ENCODE measurements around the gene PPIB. TPM values are rescaled to one million over a fixed set of nuclear protein-coding genes. Genes with fewer than 3 reads are reported as not detected.

Gene PPIB
- total RNA-seq, 1 donor from 2014 or later = 425 TPM

DNA sequence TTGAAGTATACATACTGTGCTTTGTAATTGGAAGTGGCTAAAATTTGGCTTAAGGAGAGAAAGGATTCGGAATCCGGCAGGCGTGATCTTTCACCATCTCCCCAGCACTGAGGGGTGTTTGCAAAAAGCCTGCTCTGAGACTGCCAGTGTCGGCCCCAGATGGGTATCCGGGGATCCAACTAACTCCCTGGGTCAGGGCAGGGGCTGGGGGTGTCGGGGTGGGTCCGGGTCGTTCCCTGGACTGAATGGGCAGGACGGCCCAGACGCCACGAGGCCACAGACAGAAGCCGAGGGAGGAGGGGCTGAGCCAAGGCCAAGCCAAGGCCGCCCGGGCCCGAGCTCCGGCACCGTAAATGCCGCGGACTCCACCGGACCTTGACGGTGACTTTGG lies 349 bp downstream of the PPIB start:
- Mint-ChIP-seq H3K4me1 (peaks cover 26% of the 10 kb centered on the region), H3K27me3 (ENCODE audit: low read depth) (no peaks in the 10 kb centered on the region), H3K9me3 (no peaks in the 10 kb centered on the region), H3K27ac (peak overlapping the region; percentile 92), H3K36me3 (peaks cover 21% of the 10 kb centered on the region), H3K4me3 (peak overlapping the region; percentile 88)
- TF ChIP-seq, protein P1, sequence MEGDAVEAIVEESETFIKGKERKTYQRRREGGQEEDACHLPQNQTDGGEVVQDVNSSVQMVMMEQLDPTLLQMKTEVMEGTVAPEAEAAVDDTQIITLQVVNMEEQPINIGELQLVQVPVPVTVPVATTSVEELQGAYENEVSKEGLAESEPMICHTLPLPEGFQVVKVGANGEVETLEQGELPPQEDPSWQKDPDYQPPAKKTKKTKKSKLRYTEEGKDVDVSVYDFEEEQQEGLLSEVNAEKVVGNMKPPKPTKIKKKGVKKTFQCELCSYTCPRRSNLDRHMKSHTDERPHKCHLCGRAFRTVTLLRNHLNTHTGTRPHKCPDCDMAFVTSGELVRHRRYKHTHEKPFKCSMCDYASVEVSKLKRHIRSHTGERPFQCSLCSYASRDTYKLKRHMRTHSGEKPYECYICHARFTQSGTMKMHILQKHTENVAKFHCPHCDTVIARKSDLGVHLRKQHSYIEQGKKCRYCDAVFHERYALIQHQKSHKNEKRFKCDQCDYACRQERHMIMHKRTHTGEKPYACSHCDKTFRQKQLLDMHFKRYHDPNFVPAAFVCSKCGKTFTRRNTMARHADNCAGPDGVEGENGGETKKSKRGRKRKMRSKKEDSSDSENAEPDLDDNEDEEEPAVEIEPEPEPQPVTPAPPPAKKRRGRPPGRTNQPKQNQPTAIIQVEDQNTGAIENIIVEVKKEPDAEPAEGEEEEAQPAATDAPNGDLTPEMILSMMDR (IDR thresholded peaks at IDR 0.05; ENCODE audit: unreplicated experiment) = no peak
- DNase-seq (ENCODE audit: low spot score in 2 of 2, unreplicated experiment in 2 of 2) = no peak

GRCh38 chr15:64161688-64162477 lies 939 bp downstream of the PPIB start:
- TF ChIP-seq, protein P1 (IDR thresholded peaks at IDR 0.05; ENCODE audit: unreplicated experiment) = no peak
- H3K27me3 Mint-ChIP-seq (ENCODE audit: low read depth) = no peaks in the 10 kb centered on the region
- peak overlapping the region; percentile 87 for H3K27ac Mint-ChIP-seq
- no peaks in the 10 kb centered on the region for H3K9me3 Mint-ChIP-seq
- H3K36me3 Mint-ChIP-seq = peaks cover 26% of the 10 kb centered on the region
- peak overlapping the region; percentile 88 for H3K4me3 Mint-ChIP-seq
- DNase-seq (ENCODE audit: low spot score in 2 of 2, unreplicated experiment in 2 of 2) = no peak
- peaks cover 26% of the 10 kb centered on the region for H3K4me1 Mint-ChIP-seq

GRCh38 chr15:64158363-64159134 lies 4.3 kb downstream of the PPIB start:
- H3K36me3 Mint-ChIP-seq = peaks cover 33% of the 10 kb centered on the region
- TF ChIP-seq, protein P1 (IDR thresholded peaks at IDR 0.05; ENCODE audit: unreplicated experiment) = no peak
- H3K9me3 Mint-ChIP-seq = no peaks in the 10 kb centered on the region
- H3K27ac Mint-ChIP-seq = peak overlapping the region; percentile 10
- DNase-seq (ENCODE audit: low spot score in 2 of 2, unreplicated experiment in 2 of 2) = no peak
- peaks cover 22% of the 10 kb centered on the region for H3K4me1 Mint-ChIP-seq
- peaks cover under 1% of the 10 kb centered on the region for H3K27me3 Mint-ChIP-seq (ENCODE audit: low read depth)
- H3K4me3 Mint-ChIP-seq = no peak overlapping the region

DNA sequence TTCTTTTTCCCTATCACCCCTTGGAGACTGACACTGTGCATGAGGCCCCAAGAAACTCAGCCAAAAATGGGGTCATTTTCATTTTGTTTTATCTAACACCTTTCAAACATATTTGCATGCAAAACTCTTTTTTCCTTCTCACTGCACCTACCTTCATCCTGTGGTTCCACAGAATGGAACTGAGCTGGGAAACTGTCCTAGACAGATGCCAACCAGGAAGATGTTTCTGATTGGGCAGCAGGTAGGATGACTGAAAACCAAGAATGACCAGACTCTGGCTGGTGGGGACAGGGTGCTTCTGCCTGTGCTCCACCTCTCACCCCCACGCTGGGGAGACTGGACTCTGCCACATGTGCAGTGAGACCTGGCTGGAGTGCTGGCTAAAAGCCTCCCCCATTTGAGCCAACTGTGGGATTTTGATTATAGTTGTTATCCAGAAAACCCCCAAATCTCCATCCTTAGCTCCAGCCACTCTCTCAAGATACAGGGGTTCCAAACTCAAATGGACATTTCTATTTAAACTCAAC lies 5.2 kb downstream of the PPIB start:
- Mint-ChIP-seq H3K4me1 (peaks cover 23% of the 10 kb centered on the region), H3K27ac (no peak overlapping the region), H3K27me3 (ENCODE audit: low read depth) (peaks cover 9% of the 10 kb centered on the region), H3K36me3 (peaks cover 33% of the 10 kb centered on the region), H3K9me3 (no peaks in the 10 kb centered on the region), H3K4me3 (no peak overlapping the region)
- TF ChIP-seq, protein P1 (IDR thresholded peaks at IDR 0.05; ENCODE audit: unreplicated experiment) = no peak
- no peak for DNase-seq (ENCODE audit: low spot score in 2 of 2, unreplicated experiment in 2 of 2)

- Mint-ChIP-seq H3K27ac (no peak overlapping the region), H3K4me3 (no peak overlapping the region), H3K36me3 (peaks cover 33% of the 10 kb centered on the region), H3K27me3 (ENCODE audit: low read depth) (peaks cover 13% of the 10 kb centered on the region), H3K4me1 (peaks cover 21% of the 10 kb centered on the region), H3K9me3 (no peaks in the 10 kb centered on the region)
- no peak for DNase-seq (ENCODE audit: low spot score in 2 of 2, unreplicated experiment in 2 of 2)
- TF ChIP-seq, protein P1 (IDR thresholded peaks at IDR 0.05; ENCODE audit: unreplicated experiment) = no peak
These were observed 6.0 kb downstream of the PPIB start for GRCh38 chr15:64156652-64157331.

All from mesothelial cell of epicardium (in vitro differentiated cells).